Stimulated activated naive B cell treated with anti-CD40 and anti-IgM and Interleukin-4, amounts not matched to agents 10 μg/mL and 1 μg/mL and 100 μg/mL, for 72 hours (primary cell): ENCODE data around the gene SNRPA.
A peak's percentile ranks its signal among the peaks of the same experiment; 100 is the strongest.

Experiments used
- ATAC-seq, 2 donors: fragments of 150-1000 bp; cut with Tn5 transposase; replicated peaks; 2 replicates each; pipeline ENCODE4 v1.10.0; 2021; ENCODE audit warnings: moderate library complexity in 1 of 2
- DNase-seq: peaks from one replicate; pipeline ENCODE4 v3.0.0; 2021
- H3K27ac Mint-ChIP-seq: one replicate; pipeline ENCODE4 v1.8.0; 2022; ENCODE audit warnings: mild to moderate bottlenecking, mixed read lengths
- H3K27me3 Mint-ChIP-seq, 2 donors: one replicate each; pipeline ENCODE4 v1.8.0; 2022; ENCODE audit warnings: mixed read lengths in 2 of 2
- H3K36me3 Mint-ChIP-seq, 2 donors: one replicate each; pipeline ENCODE4 v1.8.0; 2022; ENCODE audit warnings: mixed read lengths in 2 of 2, mild to moderate bottlenecking in 1 of 2
- H3K4me1 Mint-ChIP-seq, 2 donors: one replicate each; pipeline ENCODE4 v1.8.0; 2022; ENCODE audit warnings: mixed read lengths in 2 of 2, mild to moderate bottlenecking in 1 of 2
- H3K4me3 Mint-ChIP-seq, 2 donors: one replicate each; pipeline ENCODE4 v1.8.0; 2022; ENCODE audit warnings: mild to moderate bottlenecking in 2 of 2, mixed read lengths in 2 of 2, moderate library complexity in 1 of 2
- H3K9me3 Mint-ChIP-seq, 2 donors: one replicate each; pipeline ENCODE4 v1.8.0; 2022; ENCODE audit warnings: mixed read lengths in 2 of 2, mild to moderate bottlenecking in 1 of 2

The SNRPA gene

GRCh38 chr19:40745402-40745780, 5.6 kb upstream of the SNRPA start:
- no peak for ATAC-seq
- no peak overlapping the region for H3K4me3 Mint-ChIP-seq
- H3K9me3 Mint-ChIP-seq, result peaks cover 0 to 2% of the 10 kb centered on the region in 2 donors
- no peak for DNase-seq
- peaks cover 12 to 18% of the 10 kb centered on the region in 2 donors for H3K4me1 Mint-ChIP-seq
- no peaks in the 10 kb centered on the region for H3K27me3 Mint-ChIP-seq
- H3K36me3 Mint-ChIP-seq, result peaks cover 13 to 26% of the 10 kb centered on the region in 2 donors
- H3K27ac Mint-ChIP-seq, result no peak overlapping the region

- ATAC-seq, result no peak
These were observed 3.5 kb upstream of the SNRPA start for GRCh38 chr19:40747536-40747935.

DNA sequence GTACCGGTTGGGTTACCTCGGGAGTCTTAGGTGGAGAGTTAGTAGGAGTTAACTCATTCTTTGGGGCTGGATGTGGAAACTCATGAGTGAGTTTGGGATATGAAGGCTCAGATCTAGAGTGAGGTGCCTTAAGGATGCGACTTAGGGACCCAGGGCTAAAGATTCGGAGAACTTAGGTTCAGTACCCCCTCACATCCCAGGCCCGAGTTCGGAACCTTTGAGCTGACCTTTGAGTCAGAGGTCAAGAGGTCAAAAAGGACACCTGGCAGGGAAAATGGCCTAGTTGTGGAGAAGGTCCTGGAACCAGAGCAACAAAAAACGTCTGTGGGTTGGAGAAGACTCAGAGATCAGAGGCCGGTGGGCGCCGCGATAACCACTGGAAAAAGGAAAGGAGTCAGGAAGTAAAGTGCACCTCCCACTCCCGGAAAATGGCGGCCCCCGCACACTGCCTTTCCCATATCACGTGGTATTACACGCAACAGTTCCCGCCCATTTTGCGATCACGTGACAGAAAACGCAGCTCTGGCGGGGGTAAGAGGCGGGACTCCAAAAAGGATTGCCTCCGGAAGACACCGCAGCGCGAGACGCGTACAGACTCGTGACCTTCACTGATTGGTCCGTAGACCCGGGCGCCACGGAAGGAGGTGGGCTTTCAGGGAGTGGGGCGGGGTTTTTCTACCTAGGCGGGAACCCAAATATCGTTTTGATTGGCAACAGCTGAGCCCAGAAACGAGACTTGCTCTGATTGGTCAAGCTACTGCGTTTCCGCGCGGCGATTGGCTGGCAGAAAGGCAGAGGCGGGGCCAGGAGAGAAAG, 737 bp upstream of the SNRPA start, which contains the start of gene ACTMAP:
Gene ACTMAP (minus strand): TSS at position 420 of the 816 bp plus-strand sequence. CDS start 674 bp downstream, outside the sequence.
- peaks cover 0 to 2% of the 10 kb centered on the region in 2 donors for H3K9me3 Mint-ChIP-seq
- DNase-seq (peak; percentile 100), ATAC-seq (peak; percentile 89 to 90)
- H3K36me3 Mint-ChIP-seq, result peaks cover 34 to 41% of the 10 kb centered on the region in 2 donors
- H3K4me1 Mint-ChIP-seq, result peaks cover 25 to 45% of the 10 kb centered on the region in 2 donors
- H3K27ac Mint-ChIP-seq, result peak within 1 kb of the TSS; percentile 99
- H3K27me3 Mint-ChIP-seq, result no peaks in the 10 kb centered on the region
- H3K4me3 Mint-ChIP-seq, result peak within 1 kb of the TSS; percentile 85 to 99

More at GRCh38 chr19:40747536-40747935, 3.5 kb upstream of the SNRPA start:
- Mint-ChIP-seq H3K27ac (no peak overlapping the region), H3K4me1 (peaks cover 13 to 22% of the 10 kb centered on the region in 2 donors), H3K36me3 (peaks cover 20 to 30% of the 10 kb centered on the region in 2 donors), H3K9me3 (peaks cover 0 to 2% of the 10 kb centered on the region in 2 donors), H3K4me3 (no peak overlapping the region), H3K27me3 (no peaks in the 10 kb centered on the region)
- no peak for DNase-seq

DNA sequence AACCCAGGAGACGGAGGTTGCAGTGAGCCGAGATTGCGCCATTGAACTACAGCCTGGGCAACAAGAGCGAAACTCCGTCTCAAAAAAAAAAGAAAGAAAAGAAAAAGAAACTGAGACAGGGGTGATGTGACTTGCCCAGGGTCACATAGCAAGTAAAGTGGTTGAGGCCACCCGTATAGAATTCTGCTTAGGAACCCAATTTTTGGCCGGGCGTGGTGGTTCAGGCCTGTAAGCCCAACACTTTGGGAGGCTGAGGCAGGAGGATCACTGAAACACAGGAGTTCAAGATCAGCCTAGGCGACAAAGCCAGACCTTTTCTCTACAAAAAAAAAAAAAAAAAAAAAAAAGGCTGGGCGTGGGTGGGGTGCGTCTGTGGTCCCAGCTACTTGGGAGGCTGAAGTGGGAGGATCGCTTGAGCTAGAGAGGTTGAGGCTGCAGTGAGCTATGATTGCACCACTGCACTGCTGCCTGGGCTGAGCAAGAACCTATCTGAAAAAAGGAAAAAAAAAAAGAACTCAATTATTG, 1.3 kb downstream of the SNRPA start:
- ATAC-seq (no peak), DNase-seq (no peak)
- H3K4me1 Mint-ChIP-seq, result peaks cover 38 to 66% of the 10 kb centered on the region in 2 donors
- peaks cover 0 to 2% of the 10 kb centered on the region in 2 donors for H3K9me3 Mint-ChIP-seq
- peaks cover 52 to 59% of the 10 kb centered on the region in 2 donors for H3K36me3 Mint-ChIP-seq
- peak overlapping the region; percentile 85 to 99 for H3K4me3 Mint-ChIP-seq
- peak overlapping the region; percentile 99 for H3K27ac Mint-ChIP-seq
- no peaks in the 10 kb centered on the region for H3K27me3 Mint-ChIP-seq

- H3K4me3 Mint-ChIP-seq, result peak overlapping the region; percentile 81 to 84
- H3K27ac Mint-ChIP-seq, result peak overlapping the region; percentile 70
- H3K9me3 Mint-ChIP-seq, result no peaks in the 10 kb centered on the region
- ATAC-seq, result no peak
- no peaks in the 10 kb centered on the region for H3K27me3 Mint-ChIP-seq
- peaks cover 33 to 59% of the 10 kb centered on the region in 2 donors for H3K4me1 Mint-ChIP-seq
- DNase-seq, result no peak
- peaks cover 55 to 66% of the 10 kb centered on the region in 2 donors for H3K36me3 Mint-ChIP-seq
These were observed 3.7 kb downstream of the SNRPA start for GRCh38 chr19:40754611-40755247.

DNA sequence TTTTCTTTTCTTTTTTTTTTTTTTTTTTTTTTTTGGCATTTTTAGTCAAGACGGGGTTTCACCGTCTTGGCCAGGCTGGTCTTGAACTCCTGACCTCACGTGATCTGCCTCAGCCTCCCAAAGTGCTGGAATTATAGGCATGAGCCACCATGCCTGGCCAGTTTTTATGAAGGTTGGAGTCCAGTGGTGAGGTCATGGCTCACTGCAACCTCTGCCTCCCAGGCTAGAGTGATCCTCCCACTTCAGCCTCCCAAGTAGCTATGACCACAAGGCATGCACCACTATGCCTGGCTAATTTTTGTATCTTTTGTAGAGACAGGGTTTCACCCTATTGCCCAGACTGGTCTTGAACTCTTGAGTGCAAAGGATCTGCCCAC, 4.2 kb downstream of the SNRPA start:
- Mint-ChIP-seq H3K4me3 (peak overlapping the region; percentile 81 to 84), H3K27ac (peak overlapping the region; percentile 20), H3K9me3 (no peaks in the 10 kb centered on the region), H3K27me3 (no peaks in the 10 kb centered on the region), H3K4me1 (peaks cover 32 to 56% of the 10 kb centered on the region in 2 donors), H3K36me3 (peaks cover 56 to 67% of the 10 kb centered on the region in 2 donors)
- DNase-seq (no peak), ATAC-seq (no peak)

GRCh38 chr19:40755791-40756190, 4.8 kb downstream of the SNRPA start:
- DNase-seq (no peak), ATAC-seq (no peak)
- Mint-ChIP-seq H3K4me1 (peaks cover 33 to 56% of the 10 kb centered on the region in 2 donors), H3K36me3 (peaks cover 62 to 73% of the 10 kb centered on the region in 2 donors), H3K9me3 (no peaks in the 10 kb centered on the region), H3K27ac (peak overlapping the region; percentile 22), H3K4me3 (peak overlapping the region; percentile 55 to 81), H3K27me3 (no peaks in the 10 kb centered on the region)

DNA sequence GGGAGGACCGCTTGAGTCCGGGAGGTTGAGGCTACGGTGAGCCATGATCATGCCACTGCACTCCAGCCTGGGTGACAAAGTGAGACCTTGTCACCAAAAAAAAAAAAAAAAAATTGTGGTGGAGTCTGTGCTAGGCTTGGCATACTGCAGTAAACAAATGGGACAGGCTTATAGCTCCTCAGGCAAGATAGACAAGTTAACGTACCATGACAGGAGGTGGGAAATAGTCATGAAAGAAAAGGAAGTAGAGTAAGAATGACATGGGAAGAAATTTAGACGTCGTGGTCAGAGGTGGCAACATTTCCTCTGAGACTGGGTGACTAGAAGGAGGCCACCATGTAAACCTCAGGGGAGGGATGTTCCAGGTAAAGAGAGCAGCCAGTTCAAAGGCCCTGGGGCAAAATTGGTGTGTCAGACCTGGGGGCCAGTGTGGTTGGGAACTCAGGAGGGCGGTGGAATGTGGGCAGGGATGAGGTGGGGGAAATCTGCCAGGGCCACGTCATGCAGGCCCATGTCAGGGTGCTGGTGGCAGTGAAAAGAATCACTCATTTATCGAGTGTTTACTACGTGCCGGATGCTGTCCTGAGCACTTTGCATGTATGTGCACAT, 5.6 kb downstream of the SNRPA start:
- peaks cover 61 to 71% of the 10 kb centered on the region in 2 donors for H3K36me3 Mint-ChIP-seq
- peak overlapping the region; percentile 34 to 54 for H3K4me3 Mint-ChIP-seq
- peak overlapping the region; percentile 49 for H3K27ac Mint-ChIP-seq
- H3K4me1 Mint-ChIP-seq, result peaks cover 35 to 56% of the 10 kb centered on the region in 2 donors
- ATAC-seq (peak in 1 of 2 donors; percentile 24), DNase-seq (no peak)
- no peaks in the 10 kb centered on the region for H3K9me3 Mint-ChIP-seq
- H3K27me3 Mint-ChIP-seq, result no peaks in the 10 kb centered on the region

- Mint-ChIP-seq H3K27me3 (no peaks in the 10 kb centered on the region), H3K9me3 (no peaks in the 10 kb centered on the region), H3K36me3 (peaks cover 66 to 77% of the 10 kb centered on the region in 2 donors), H3K27ac (peak overlapping the region; percentile 31), H3K4me1 (peaks cover 39 to 63% of the 10 kb centered on the region in 2 donors), H3K4me3 (no peak overlapping the region)
- DNase-seq (no peak), ATAC-seq (no peak)
These were observed 7.5 kb downstream of the SNRPA start for GRCh38 chr19:40758491-40758890.

DNA sequence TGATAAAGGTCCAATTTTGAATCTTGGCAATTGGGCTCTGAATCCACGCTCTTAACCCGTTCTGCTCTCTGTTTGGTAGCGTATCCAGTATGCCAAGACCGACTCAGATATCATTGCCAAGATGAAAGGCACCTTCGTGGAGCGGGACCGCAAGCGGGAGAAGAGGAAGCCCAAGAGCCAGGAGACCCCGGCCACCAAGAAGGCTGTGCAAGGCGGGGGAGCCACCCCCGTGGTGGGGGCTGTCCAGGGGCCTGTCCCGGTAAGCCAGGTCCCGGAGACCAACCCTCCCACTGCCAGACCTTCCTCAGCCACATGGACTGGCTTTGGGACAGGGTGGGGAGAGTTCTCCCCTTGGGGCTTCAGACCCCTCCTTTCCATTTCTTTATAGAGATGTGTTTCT, 8.3 kb downstream of the SNRPA start:
- ATAC-seq, result no peak
- Mint-ChIP-seq H3K36me3 (peaks cover 71 to 83% of the 10 kb centered on the region in 2 donors), H3K9me3 (no peaks in the 10 kb centered on the region), H3K27me3 (no peaks in the 10 kb centered on the region), H3K4me1 (peaks cover 43 to 64% of the 10 kb centered on the region in 2 donors), H3K4me3 (no peak overlapping the region), H3K27ac (no peak overlapping the region)
- no peak for DNase-seq

DNA sequence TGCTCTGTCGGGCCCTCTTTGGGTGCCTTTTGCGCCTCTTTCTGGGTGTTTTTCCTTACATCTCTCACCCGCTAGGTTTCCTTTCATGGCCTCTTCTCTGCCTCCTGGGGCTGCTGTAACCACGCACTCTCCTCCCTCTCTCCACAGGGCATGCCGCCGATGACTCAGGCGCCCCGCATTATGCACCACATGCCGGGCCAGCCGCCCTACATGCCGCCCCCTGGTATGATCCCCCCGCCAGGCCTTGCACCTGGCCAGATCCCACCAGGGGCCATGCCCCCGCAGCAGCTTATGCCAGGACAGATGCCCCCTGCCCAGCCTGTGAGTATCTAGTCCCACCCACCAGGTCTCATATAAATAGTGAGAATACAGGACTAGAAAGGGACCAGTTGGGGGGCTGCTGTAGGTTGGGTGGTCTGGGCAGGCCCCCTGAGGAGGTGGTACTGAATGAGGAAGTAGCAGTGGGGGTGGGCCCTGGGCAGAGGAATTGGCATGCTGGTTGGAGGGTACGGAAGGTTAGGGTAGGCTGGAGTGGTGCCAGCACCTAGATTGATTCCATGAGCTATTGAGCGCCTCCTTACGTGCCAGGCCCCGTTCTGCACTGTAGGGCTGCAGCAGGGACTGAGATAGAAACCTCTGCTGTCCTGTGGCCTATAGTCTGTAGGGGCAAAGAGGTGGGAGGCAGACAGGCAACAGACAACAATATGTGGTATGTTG, 11.9 kb downstream of the SNRPA start:
- Mint-ChIP-seq H3K9me3 (no peaks in the 10 kb centered on the region), H3K27ac (peak overlapping the region; percentile 56), H3K4me3 (no peak overlapping the region), H3K27me3 (no peaks in the 10 kb centered on the region), H3K4me1 (peaks cover 21 to 33% of the 10 kb centered on the region in 2 donors), H3K36me3 (peaks cover 65 to 80% of the 10 kb centered on the region in 2 donors)
- ATAC-seq (no peak), DNase-seq (no peak)

GRCh38 chr19:40763526-40763925, 12.5 kb downstream of the SNRPA start:
- no peaks in the 10 kb centered on the region for H3K27me3 Mint-ChIP-seq
- H3K9me3 Mint-ChIP-seq, result no peaks in the 10 kb centered on the region
- peaks cover 59 to 75% of the 10 kb centered on the region in 2 donors for H3K36me3 Mint-ChIP-seq
- no peak overlapping the region for H3K4me3 Mint-ChIP-seq
- ATAC-seq, result no peak
- no peak overlapping the region for H3K27ac Mint-ChIP-seq
- DNase-seq, result no peak
- peaks cover 19 to 30% of the 10 kb centered on the region in 2 donors for H3K4me1 Mint-ChIP-seq

DNA sequence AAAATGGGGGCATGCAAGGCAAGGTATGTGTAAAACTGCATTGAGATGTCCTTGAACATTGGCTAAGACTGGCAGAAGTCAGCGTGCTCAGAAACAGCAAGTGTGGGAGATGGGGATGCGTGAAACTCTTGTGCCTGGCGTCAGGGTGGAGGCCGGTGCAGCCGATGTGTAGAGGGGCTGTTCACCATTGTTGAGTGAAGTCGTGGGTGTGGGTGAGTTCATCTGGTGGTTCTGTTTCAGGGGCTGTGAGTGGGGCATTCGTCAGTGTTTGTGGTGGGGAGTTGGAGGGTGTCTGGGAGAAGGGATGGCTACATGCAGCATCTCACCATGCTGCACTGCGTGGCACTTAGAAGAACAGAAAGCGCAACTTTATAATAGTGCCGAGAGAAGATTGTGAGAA, 13.0 kb downstream of the SNRPA start:
- DNase-seq, result no peak
- Mint-ChIP-seq H3K27ac (no peak overlapping the region), H3K4me1 (peaks cover 19 to 35% of the 10 kb centered on the region in 2 donors), H3K4me3 (peak overlapping the region in 1 of 2 donors; percentile 2), H3K27me3 (no peaks in the 10 kb centered on the region), H3K9me3 (no peaks in the 10 kb centered on the region), H3K36me3 (peaks cover 56 to 75% of the 10 kb centered on the region in 2 donors)
- ATAC-seq, result no peak
